Kidney epithelial cell (primary cell): ENCODE measurements around the gene SLC27A5. TPM values are rescaled to one million over a fixed set of nuclear protein-coding genes. Genes with fewer than 3 reads are reported as not detected.

Experiments
- DNase-seq: peaks from one replicate; pipeline ENCODE4 v3.0.0-alpha.2; 2010; ENCODE audit warnings: low read depth
- H3K27me3 ChIP-seq: 2 replicates; pipeline ENCODE4 v1.6.0; 2011; ENCODE audit warnings: low read length; ENCODE audit not compliant: control insufficient read depth, insufficient read depth
- H3K36me3 ChIP-seq: 2 replicates; pipeline ENCODE4 v1.5.1; 2011; ENCODE audit warnings: low read length; ENCODE audit not compliant: control insufficient read depth, insufficient read depth
- H3K4me3 ChIP-seq: 2 replicates; pipeline ENCODE4 v1.5.1; 2011; ENCODE audit warnings: low read depth, mild to moderate bottlenecking, control low read depth, low read length
- total RNA-seq: library from RNA; depleted of rRNA; stranded (reverse); fragments of >200 nt; gene quantifications from 2 replicates; pipeline ENCODE4 v1.2.3, GENCODE V29; 2015
- TF ChIP-seq, protein P1 (sequence below): IDR thresholded peaks from 2 replicates; pipeline ENCODE4 v1.5.1; 2011; ENCODE audit warnings: mild to moderate bottlenecking, moderate library complexity, low read length, control low read depth, inconsistent platforms; ENCODE audit not compliant: insufficient read depth, poor library complexity, severe bottlenecking

Gene SLC27A5
- total RNA-seq, 1 donor from 2014 or later: 9.2 TPM

DNA sequence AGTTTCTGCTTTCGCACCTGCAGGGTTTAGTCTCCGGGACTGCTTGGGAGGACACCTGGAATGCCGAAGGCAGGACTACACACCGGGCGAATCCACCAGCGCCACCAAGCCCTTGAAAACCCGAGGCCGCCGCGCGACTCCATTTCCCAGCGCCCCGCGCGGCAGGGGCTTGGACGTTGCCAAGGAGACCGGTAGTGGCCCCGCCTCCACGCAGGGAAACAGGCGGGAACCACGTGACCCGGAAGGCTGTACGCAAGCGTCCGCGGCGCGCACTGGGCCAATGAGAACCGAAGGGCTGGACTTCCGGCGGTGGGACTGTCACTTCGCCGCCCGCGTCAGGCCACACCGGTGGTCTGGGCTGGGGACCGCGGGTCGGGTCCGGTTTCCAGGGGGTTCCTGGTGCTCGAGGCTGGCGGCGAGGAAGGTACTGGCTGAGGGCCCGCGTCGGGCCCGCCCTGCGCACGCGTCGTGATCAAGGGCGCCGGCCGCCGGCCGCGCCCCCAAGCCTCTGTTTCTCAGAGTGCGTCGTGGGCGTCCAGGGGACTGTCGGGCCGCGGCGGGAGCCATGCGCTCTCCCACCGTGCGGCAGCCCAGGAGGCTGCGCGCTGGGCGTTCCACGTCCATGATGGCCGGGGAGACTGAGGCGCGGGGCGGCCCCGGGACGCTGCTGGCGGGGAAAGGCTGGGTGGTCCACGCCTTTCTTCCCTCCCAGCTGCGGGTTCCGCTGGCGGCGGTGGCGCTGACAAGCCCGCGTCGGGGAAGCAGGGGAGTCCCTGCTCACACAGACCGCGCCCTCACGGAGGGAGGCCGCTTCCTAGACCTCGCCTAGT is 44.8 kb downstream of the SLC27A5 start, which contains the start of gene ZNF324:
ZNF324 (plus strand) TSS at position 321 of the 830 bp plus-strand sequence. CDS start 2,106 bp downstream, outside the sequence.
- peak; percentile 81 for DNase-seq
- TF ChIP-seq, protein P1, sequence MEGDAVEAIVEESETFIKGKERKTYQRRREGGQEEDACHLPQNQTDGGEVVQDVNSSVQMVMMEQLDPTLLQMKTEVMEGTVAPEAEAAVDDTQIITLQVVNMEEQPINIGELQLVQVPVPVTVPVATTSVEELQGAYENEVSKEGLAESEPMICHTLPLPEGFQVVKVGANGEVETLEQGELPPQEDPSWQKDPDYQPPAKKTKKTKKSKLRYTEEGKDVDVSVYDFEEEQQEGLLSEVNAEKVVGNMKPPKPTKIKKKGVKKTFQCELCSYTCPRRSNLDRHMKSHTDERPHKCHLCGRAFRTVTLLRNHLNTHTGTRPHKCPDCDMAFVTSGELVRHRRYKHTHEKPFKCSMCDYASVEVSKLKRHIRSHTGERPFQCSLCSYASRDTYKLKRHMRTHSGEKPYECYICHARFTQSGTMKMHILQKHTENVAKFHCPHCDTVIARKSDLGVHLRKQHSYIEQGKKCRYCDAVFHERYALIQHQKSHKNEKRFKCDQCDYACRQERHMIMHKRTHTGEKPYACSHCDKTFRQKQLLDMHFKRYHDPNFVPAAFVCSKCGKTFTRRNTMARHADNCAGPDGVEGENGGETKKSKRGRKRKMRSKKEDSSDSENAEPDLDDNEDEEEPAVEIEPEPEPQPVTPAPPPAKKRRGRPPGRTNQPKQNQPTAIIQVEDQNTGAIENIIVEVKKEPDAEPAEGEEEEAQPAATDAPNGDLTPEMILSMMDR: no peak
- no peaks in the 10 kb centered on the region for H3K36me3 ChIP-seq
- H3K4me3 ChIP-seq: peak within 1 kb of the TSS; percentile 91
- no peaks in the 10 kb centered on the region for H3K27me3 ChIP-seq

DNA sequence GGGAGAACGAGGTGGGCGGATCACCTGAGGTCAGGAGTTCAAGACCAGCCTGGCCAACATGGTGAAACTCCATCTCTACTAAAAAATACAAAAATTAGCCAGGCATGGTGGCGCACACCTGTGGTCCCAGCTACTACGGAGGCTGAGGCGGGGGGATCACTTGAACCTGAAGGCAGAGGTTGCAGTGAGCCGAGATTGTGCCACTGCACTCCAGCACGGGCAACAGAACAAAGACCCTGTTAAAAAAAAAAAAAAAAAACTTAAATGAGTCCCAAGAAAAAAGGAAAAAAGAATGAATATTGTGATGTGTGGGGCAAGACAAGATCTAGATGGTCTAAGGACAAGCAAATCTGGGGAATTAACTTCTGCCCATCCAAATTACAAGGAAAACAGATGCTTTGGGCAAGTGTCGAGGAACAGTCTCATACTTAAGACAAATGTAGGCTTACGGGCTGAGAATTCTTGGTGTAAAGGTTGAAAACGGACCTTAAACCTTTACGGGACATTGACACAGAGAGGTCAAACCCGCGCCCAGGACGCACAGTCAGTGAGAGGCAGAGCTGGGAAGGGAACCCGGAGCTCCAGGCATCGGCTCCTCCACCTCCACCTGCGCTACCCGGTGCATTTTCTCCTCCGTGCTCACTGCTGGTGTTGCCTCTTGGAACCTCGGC is 45.6 kb downstream of the SLC27A5 start:
- no peak for DNase-seq
- H3K4me3 ChIP-seq: peak overlapping the region; percentile 91
- no peaks in the 10 kb centered on the region for H3K27me3 ChIP-seq
- TF ChIP-seq, protein P1: no peak
- H3K36me3 ChIP-seq: no peaks in the 10 kb centered on the region

DNA sequence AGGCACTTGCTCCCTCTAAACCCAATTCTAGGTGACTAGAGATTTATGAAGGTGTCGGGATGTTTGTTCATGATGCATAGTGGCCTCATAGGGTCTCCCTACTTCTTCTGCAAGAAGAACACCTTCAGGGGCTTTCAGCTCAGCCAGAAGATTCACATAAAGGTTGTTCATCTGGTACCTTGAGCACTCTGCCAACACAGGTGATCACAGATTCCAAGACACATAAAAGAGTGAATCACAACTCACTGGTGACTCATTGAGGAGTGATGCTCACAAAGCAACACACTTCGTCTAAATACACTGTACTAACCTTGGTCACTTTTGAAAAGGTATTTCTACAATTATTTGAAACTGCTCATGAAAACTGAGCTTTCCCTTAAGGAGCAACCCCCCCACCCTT is 51.8 kb downstream of the SLC27A5 start:
- DNase-seq: no peak
- no peak overlapping the region for H3K4me3 ChIP-seq
- H3K27me3 ChIP-seq: no peaks in the 10 kb centered on the region
- peaks cover 1% of the 10 kb centered on the region for H3K36me3 ChIP-seq
- TF ChIP-seq, protein P1: no peak

DNA sequence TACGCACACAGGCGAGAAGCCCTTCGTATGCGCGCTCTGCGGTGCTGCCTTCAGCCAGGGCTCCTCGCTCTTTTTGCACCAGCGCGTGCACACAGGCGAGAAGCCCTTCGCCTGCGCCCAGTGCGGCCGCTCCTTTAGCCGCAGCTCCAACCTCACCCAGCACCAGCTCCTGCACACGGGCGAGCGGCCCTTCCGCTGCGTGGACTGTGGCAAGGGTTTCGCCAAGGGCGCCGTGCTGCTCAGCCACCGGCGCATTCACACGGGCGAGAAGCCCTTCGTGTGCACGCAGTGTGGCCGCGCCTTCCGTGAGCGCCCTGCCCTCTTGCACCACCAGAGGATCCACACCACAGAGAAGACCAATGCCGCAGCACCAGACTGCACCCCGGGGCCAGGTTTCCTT is 55.7 kb downstream of the SLC27A5 start:
- no peak overlapping the region for H3K4me3 ChIP-seq
- H3K36me3 ChIP-seq: peaks cover 2% of the 10 kb centered on the region
- no peaks in the 10 kb centered on the region for H3K27me3 ChIP-seq
- no peak for DNase-seq
- TF ChIP-seq, protein P1: no peak

DNA sequence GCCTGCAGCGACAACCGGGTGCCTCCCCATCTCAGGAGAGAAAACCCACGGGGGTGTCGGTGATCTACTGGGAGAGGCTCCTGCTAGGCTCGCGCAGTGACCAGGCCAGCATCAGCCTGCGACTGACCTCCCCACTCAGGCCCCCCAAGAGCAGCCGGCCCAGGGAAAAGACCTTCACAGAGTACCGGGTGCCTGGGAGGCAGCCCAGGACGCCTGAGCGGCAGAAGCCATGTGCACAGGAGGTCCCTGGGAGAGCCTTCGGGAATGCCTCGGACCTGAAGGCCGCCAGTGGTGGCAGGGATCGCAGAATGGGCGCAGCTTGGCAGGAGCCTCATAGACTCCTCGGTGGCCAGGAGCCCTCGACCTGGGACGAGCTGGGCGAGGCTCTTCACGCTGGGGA is 56.5 kb downstream of the SLC27A5 start:
- no peak for DNase-seq
- TF ChIP-seq, protein P1: no peak
- Histone ChIP-seq H3K36me3 (peaks cover 2% of the 10 kb centered on the region), H3K4me3 (no peak overlapping the region), H3K27me3 (no peaks in the 10 kb centered on the region)
